H1 (cell line): ENCODE data around the gene CEBPZ. TPM values are rescaled to one million over a fixed set of nuclear protein-coding genes. Genes with fewer than 3 reads are reported as not detected.

Experiments
- GTF2F1 ChIP-seq: IDR thresholded peaks from 2 replicates; pipeline ENCODE4 v1.6.1; 2012; ENCODE audit warnings: low read depth, low read length, improper control_type of control experiment, borderline replicate concordance
- POLR2AphosphoS5 ChIP-seq: IDR thresholded peaks from 2 replicates; pipeline ENCODE4 v1.6.1; 2011; ENCODE audit warnings: low read depth, low read length
- RFX5 ChIP-seq: IDR thresholded peaks from 2 replicates; pipeline ENCODE4 v1.6.1; 2011; ENCODE audit warnings: low read depth, low read length, improper control_type of control experiment, borderline replicate concordance
- polyA plus RNA-seq, 7 experiments: library from polyadenylated mRNA; depleted of rRNA in 3 of 7; stranded (reverse) in 5 of 7; unstranded in 2 of 7; fragments of >200 nt in 5 of 7; fragments of 200-250 nt in 2 of 7; gene quantifications; 1 replicate in 5 of 7; 2 replicates in 1 of 7; 4 replicates in 1 of 7; pipeline versions ENCODE4 v1.2.1 to v1.2.3, GENCODE V29; 2011 to 2013; ENCODE audit warnings: missing spikeins in 2 of 7, mixed read lengths in 2 of 7
- total RNA-seq: library from RNA; stranded (reverse); fragmentation: NEBNext Ultra II Directional; extraction: Animal tissue kit (Norgen Biotek cat#: 25700); gene quantifications from 2 replicates; pipeline ENCODE4 v1.2.1, GENCODE V29; 2021
- TF ChIP-seq, protein P1 (sequence below): IDR thresholded peaks from 2 replicates; pipeline ENCODE4 v1.6.1; 2012; ENCODE audit warnings: inconsistent platforms

CEBPZ gene
- total and polyA plus RNA-seq, 2 of the 8 experiments (the other 6 are each of a cell fraction or from before 2014, with no cell fraction given) = 19.1 to 201 TPM

DNA sequence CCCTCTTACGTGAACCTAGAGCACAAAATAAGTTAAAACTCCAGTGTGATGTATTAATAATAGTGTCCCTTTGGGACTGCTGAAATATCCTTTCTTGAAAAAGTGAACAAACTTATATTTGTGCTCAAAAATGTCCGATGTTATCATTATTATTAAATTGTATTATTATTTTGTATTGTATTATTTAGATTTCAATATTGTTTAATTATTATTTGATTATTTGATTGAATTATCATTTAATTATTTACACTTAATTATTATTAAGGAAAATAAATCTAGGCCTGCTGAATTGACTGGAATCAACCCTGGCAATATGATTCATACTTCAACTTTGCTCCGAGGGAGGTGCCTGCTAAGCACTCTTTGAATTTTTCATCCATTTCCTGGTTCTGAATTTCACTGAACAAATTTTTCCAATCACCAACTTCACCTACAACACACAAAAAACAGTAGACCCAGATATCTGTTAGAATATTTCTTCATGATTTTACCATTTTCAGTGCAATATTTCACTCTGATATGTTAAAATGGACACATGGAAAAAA lies 63.7 kb downstream of the CEBPZ start (continued):
- TF ChIP-seq GTF2F1 (no peak), RFX5 (no peak), POLR2AphosphoS5 (no peak)
- TF ChIP-seq, protein P1, sequence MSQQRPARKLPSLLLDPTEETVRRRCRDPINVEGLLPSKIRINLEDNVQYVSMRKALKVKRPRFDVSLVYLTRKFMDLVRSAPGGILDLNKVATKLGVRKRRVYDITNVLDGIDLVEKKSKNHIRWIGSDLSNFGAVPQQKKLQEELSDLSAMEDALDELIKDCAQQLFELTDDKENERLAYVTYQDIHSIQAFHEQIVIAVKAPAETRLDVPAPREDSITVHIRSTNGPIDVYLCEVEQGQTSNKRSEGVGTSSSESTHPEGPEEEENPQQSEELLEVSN = no peak
